ENCODE measurements around the gene ZSWIM5. TPM values are rescaled to one million over a fixed set of nuclear protein-coding genes. Genes with fewer than 3 reads are reported as not detected.

Gene ZSWIM5
- total and polyA plus RNA-seq, 2 of the 8 experiments (the other 6 are each of a cell fraction or from before 2014, with no cell fraction given), result 2.5 to 3.9 TPM

GRCh38 chr1:44994309-44994898, 212.0 kb downstream of the ZSWIM5 start (continued):
- TF ChIP-seq EGR1 (IDR thresholded peaks at IDR 0.05; ENCODE audit: borderline replicate concordance, low read depth, low read length) (no peak), TEAD4 (IDR thresholded peaks at IDR 0.05; ENCODE audit: low read depth, low read length) (no peak), CHD2 (IDR thresholded peaks at IDR 0.05; ENCODE audit: low read length) (no peak)
